Testis (tissue), 2 donors: Measurements from ENCODE around the gene OLFML1.

ENCODE experiments used
- CTCF ChIP-seq, 3 experiments: fragments of 450-650 bp in 2 of 3; fragments of 200-600 bp in 1 of 3; sonication (generic) in 1 of 3; IDR thresholded peaks; one replicate each; pipeline ENCODE4 v1.5.1; 2016 to 2019; ENCODE audit warnings: antibody characterized with exemption in 3 of 3, mild to moderate bottlenecking in 2 of 3, moderate library complexity in 1 of 3
- POLR2A ChIP-seq: fragments of 450-650 bp; IDR thresholded peaks from one replicate; pipeline ENCODE4 v1.6.1; 2017; ENCODE audit warnings: antibody characterized with exemption, mild to moderate bottlenecking, moderate library complexity

- TF ChIP-seq CTCF (IDR thresholded peaks at IDR 0.05), result no peak
- no peak for TF ChIP-seq POLR2A
Measured at GRCh38 chr11:7437696-7438095, 47.6 kb upstream of the OLFML1 start.
